IPS-18a (cell line): ENCODE data around the gene CCNA2.

Source experiments
- H3K27ac ChIP-seq: one replicate; pipeline ENCODE4 v1.5.1; 2013; ENCODE audit warnings: low read length
- H3K27me3 ChIP-seq: one replicate; pipeline ENCODE4 v1.6.1; 2013; ENCODE audit warnings: mild to moderate bottlenecking, low read length; ENCODE audit not compliant: control insufficient read depth, insufficient read depth
- H3K36me3 ChIP-seq: one replicate; pipeline ENCODE4 v1.6.1; 2013; ENCODE audit warnings: low read depth, low read length; ENCODE audit not compliant: control insufficient read depth
- H3K4me1 ChIP-seq: one replicate; pipeline ENCODE4 v1.6.1; 2013; ENCODE audit warnings: low read depth, low read length; ENCODE audit not compliant: control insufficient read depth
- H3K4me3 ChIP-seq: one replicate; pipeline ENCODE4 v1.5.1; 2013; ENCODE audit warnings: low read length
- H3K9ac ChIP-seq: one replicate; pipeline ENCODE4 v1.6.1; 2013; ENCODE audit warnings: mild to moderate bottlenecking, low read length, moderate library complexity
- H3K9me3 ChIP-seq: one replicate; pipeline ENCODE4 v1.6.1; 2013; ENCODE audit warnings: low read depth, low read length; ENCODE audit not compliant: control insufficient read depth

CCNA2 gene

DNA sequence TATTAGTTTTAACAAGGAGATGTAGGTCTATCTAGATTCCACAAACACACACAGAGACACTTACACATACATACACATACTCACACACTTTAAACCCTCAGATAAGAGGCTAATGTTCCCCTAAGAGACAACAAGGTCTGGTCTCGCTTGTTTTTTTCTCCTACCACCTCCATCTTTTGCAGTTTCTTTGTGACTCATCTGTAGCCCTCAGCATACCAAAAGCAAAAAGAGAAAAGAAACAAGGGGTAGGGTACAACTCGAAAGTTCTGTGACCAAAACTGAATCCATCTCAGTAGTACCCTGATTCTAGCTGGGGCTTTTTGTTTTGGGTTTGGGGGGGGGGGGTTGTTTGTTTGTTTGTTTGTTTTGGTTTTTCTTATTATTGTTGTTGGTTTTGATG lies 34.8 kb downstream of the CCNA2 start:
- Histone ChIP-seq H3K9me3 (no peaks in the 10 kb centered on the region), H3K9ac (no peak overlapping the region), H3K4me3 (no peak overlapping the region), H3K4me1 (no peaks in the 10 kb centered on the region), H3K36me3 (no peaks in the 10 kb centered on the region), H3K27me3 (no peaks in the 10 kb centered on the region), H3K27ac (no peak overlapping the region)

DNA sequence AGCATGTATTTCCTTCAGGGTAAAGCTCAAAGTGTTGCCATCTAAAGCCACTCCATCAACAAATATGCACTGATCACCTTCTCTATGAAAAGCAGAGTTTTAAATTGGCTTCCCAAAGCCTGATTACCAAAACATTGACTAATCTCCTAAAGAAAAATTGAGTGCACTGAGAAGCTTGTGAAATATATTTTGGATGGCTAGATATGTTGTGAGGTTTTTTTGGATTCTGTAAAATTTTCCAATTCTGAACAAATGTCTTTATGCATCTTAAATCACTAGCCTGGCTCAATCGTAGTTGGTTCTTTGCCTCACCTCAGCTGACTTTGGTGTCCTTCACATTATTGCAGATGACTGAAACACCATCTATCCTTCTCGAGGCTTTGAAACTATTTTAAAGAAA lies 37.5 kb downstream of the CCNA2 start:
- no peaks in the 10 kb centered on the region for H3K9me3 ChIP-seq
- no peaks in the 10 kb centered on the region for H3K27me3 ChIP-seq
- no peak overlapping the region for H3K4me3 ChIP-seq
- H3K4me1 ChIP-seq = no peaks in the 10 kb centered on the region
- H3K36me3 ChIP-seq = no peaks in the 10 kb centered on the region
- no peak overlapping the region for H3K9ac ChIP-seq
- no peak overlapping the region for H3K27ac ChIP-seq

DNA sequence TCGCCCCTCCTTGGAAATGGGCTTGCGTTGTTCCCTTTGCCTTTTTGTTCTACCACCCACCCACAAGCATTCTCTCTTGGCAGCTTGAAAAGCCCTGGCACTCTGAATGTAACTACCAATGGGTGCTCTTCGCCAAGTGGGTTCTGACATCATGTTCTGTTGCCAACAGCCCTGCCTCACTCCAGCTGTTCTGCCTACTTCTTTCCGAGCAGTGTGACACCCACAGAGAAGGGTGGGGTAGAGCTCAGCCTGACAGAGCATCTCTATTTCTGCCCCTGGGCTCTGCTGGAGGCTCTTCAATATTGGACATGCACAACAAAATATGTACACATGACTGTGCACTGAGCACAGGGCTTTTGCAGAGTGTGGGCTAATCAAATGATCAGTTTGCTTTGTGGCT lies 38.2 kb downstream of the CCNA2 start:
- H3K4me3 ChIP-seq = no peak overlapping the region
- no peak overlapping the region for H3K27ac ChIP-seq
- H3K9ac ChIP-seq = no peak overlapping the region
- H3K36me3 ChIP-seq = no peaks in the 10 kb centered on the region
- H3K4me1 ChIP-seq = no peaks in the 10 kb centered on the region
- H3K27me3 ChIP-seq = no peaks in the 10 kb centered on the region
- no peaks in the 10 kb centered on the region for H3K9me3 ChIP-seq

DNA sequence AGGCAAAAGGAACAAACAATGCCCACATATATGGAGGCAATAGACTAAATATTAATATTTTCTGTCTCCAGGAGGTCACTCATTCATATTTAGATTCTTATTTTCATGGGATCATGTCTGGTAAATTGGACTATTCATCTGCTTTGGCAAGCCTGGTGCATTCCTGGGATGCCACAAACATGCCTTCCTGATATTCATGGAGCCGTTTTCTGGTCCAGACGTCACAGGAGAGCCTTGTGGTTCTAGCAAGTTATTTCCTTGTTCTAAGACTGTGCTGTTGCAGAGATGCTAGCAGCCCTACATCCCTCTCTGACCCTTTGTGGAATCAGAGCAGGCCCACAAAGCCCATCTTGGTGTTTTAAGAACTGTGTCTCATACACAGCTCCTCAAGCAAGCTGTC lies 38.7 kb downstream of the CCNA2 start:
- Histone ChIP-seq H3K9ac (no peak overlapping the region), H3K4me1 (no peaks in the 10 kb centered on the region), H3K27me3 (no peaks in the 10 kb centered on the region), H3K36me3 (no peaks in the 10 kb centered on the region), H3K4me3 (no peak overlapping the region), H3K27ac (no peak overlapping the region), H3K9me3 (no peaks in the 10 kb centered on the region)

DNA sequence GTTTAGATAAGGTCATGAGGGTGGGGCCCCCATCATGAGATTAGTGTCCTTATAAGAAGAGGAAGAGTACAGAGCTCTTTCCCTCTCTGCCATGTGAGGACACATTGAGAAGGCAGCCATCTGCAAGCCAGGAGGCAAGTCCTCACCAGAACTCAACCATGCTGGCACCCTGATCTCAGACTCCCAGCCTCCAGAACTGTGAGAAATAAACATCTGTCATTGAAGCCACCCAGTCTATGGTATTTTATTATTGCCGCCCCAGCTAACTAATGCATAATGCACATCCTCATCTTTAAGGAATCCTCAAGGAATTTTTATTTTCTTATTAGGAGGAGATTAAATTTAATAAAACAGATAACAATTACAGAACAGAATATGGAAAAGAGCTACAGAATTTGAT lies 39.3 kb downstream of the CCNA2 start:
- H3K4me3 ChIP-seq = no peak overlapping the region
- no peak overlapping the region for H3K27ac ChIP-seq
- no peaks in the 10 kb centered on the region for H3K9me3 ChIP-seq
- H3K9ac ChIP-seq = no peak overlapping the region
- H3K36me3 ChIP-seq = no peaks in the 10 kb centered on the region
- H3K4me1 ChIP-seq = no peaks in the 10 kb centered on the region
- H3K27me3 ChIP-seq = no peaks in the 10 kb centered on the region

DNA sequence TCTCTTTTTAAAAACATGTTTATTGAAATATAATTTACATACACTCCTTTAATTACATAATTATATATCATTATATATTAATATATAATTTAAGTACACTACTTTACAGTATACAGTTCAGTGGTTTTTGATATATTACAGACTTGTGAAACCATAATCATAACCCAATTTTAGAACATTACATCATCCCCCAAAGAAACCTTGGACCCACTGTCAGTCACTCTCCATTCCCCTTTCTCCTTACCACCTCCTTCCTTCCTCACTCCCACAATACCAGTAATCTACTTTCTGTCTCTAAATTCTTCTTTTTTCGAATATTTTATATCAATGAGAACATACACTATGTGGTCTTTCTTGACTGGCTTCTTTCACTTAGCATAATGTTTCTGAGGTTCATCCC lies 40.5 kb downstream of the CCNA2 start:
- no peaks in the 10 kb centered on the region for H3K36me3 ChIP-seq
- H3K27me3 ChIP-seq = no peaks in the 10 kb centered on the region
- no peaks in the 10 kb centered on the region for H3K9me3 ChIP-seq
- no peak overlapping the region for H3K9ac ChIP-seq
- no peak overlapping the region for H3K4me3 ChIP-seq
- no peak overlapping the region for H3K27ac ChIP-seq
- H3K4me1 ChIP-seq = no peaks in the 10 kb centered on the region

DNA sequence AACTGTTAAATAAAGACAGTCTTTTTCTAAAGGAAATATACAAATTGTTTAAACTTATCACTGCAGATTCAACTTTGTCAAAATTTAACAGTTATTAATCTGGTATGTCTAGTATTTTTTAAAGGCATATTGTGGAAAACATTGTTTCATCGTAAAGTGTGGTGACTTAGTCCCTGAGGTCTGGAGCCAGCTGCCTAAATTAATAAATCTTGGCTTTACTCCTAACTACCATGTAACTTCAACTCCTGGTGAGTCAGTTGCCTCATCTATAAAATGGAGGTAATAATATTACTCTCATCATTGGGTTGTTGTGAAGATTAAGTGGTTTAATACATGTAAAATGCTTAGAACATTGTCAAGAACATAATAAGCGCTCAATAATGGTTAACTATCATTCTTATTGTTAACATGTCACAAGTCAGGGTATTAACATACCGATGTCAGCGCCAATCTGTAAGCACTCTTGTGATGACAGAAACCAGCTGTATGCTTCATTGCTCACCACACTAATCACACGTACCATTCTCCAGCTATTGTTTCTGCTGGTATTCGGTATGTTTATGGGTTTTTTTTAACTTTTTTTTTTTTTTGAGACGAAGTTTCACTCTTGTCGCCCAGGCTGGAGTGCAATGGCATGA lies 44.6 kb downstream of the CCNA2 start:
- no peaks in the 10 kb centered on the region for H3K9me3 ChIP-seq
- H3K27me3 ChIP-seq = no peaks in the 10 kb centered on the region
- H3K36me3 ChIP-seq = no peaks in the 10 kb centered on the region
- H3K4me3 ChIP-seq = no peak overlapping the region
- H3K27ac ChIP-seq = no peak overlapping the region
- H3K4me1 ChIP-seq = peaks cover 7% of the 10 kb centered on the region
- H3K9ac ChIP-seq = no peak overlapping the region

DNA sequence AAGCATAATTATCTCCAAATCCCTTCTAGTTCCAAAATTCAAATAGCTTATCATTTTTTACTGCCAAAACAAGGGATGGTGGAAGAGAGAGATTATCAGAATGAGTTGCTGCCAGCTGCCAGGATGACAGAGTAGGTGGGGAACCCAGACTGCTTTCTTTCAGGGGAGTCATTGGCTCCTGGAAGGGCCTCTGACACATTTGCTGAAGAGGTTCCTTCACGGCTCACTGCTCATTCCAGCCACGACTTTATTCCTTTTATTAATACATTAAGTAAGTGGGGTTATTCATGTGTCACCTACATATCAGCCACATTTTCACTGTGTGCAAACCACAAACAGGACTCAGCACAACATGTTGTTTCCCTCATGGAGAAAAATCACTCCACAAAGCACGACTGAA lies 46.1 kb downstream of the CCNA2 start:
- Histone ChIP-seq H3K4me1 (peaks cover 11% of the 10 kb centered on the region), H3K27me3 (no peaks in the 10 kb centered on the region), H3K27ac (no peak overlapping the region), H3K9ac (no peak overlapping the region), H3K4me3 (no peak overlapping the region), H3K9me3 (no peaks in the 10 kb centered on the region), H3K36me3 (no peaks in the 10 kb centered on the region)

DNA sequence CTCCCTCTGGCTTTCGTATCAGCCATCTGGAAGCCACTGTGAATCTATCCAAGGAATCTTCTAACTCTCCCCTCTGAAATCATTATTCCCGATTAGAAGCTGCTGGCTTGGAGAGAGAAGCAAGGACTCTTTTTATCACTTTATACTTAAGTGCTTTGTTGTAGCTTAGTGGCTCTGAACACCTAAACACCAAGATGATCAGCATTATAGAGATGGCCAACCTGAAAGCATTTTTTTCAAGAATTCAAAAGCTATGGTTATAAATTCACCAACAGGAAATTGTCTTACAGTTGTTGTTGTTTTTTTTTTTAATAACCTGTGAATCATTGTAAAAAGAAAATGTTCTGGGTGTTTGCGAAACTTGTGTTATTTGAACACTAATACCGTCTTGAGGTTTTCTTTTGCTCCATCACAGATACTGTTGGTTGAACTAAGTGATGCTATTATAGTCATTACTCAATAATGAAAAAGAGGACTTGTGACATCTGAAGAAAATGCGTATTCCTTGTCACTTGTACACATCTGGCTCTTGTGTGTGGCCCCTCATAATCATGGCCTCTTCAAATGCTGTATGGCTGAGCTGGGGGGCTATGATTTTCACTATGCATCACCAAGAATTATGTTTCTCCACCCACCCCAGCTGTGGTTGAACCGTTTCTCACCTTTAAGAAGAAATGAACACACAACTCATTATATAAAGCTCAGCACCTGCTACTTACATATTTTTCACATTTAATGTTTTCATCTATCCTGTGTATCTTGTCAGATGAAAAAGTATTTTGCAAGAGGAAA lies 46.9 kb downstream of the CCNA2 start:
- Histone ChIP-seq H3K9me3 (no peaks in the 10 kb centered on the region), H3K27ac (no peak overlapping the region), H3K4me1 (peaks cover 11% of the 10 kb centered on the region), H3K27me3 (no peaks in the 10 kb centered on the region), H3K4me3 (no peak overlapping the region), H3K9ac (no peak overlapping the region), H3K36me3 (no peaks in the 10 kb centered on the region)

DNA sequence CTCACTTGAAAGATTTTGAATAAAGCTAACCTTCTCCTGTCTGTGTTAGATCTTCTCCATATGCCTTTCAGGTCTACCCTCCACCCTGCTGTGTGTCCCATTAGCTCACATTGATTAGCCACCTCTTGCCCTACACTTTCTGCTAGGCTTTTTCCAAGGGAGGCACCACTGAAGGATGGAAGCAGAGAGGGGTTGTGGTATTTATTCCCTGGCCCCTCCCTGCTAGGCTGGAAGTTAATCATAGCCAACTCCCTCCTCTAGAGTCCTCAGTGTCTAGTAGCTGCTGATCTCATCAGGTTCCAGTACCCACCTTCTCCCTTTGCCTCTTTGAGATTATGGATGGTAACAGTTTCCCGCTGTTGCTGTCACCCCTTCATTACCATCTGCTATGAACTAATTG lies 49.8 kb downstream of the CCNA2 start:
- Histone ChIP-seq H3K9ac (no peak overlapping the region), H3K4me1 (peaks cover 11% of the 10 kb centered on the region), H3K9me3 (no peaks in the 10 kb centered on the region), H3K27me3 (no peaks in the 10 kb centered on the region), H3K4me3 (no peak overlapping the region), H3K27ac (no peak overlapping the region), H3K36me3 (no peaks in the 10 kb centered on the region)

DNA sequence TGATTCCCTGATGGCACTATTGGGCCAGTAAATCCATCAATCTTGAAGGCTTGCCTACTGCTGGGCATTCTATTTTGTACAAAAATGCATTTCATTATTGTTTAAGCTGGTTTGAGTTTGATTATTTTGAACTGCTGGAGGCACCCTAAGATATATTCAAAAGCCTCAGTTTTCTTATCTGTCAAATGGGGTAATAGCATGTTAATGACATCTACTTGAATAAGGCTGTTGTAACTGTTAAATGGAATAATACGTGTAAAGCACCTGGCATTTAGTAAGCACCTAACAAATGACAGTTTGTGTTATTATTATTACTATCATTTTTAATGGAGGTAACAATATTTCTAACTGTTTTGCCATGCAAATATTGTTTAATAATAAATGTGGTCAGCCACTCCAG lies 51.8 kb downstream of the CCNA2 start:
- no peak overlapping the region for H3K9ac ChIP-seq

DNA sequence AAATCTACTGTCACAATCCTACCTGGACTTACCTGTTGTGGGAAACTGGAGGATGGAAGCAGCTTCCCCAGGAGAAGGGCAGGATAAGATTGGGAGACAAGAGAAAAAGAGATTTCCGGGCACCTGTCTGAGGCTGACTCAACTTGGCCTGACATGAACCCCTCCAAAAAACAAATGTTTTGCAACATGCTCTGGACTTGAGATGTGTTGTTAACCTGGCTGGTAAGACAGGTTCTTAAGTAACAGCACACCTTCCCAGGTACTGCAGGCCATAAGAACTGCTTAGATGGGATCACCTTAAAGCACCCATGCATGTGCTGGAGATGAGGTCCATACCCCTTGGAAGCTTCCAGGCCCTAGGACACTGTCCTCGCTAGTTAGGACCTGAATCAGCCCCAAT lies 54.3 kb downstream of the CCNA2 start:
- peaks cover 39% of the 10 kb centered on the region for H3K27me3 ChIP-seq
- H3K9me3 ChIP-seq = no peaks in the 10 kb centered on the region
- no peak overlapping the region for H3K9ac ChIP-seq
- no peaks in the 10 kb centered on the region for H3K36me3 ChIP-seq
- H3K4me3 ChIP-seq = no peak overlapping the region
- H3K4me1 ChIP-seq = peaks cover 17% of the 10 kb centered on the region
- H3K27ac ChIP-seq = no peak overlapping the region

More for the DNA sequence above, 51.8 kb downstream of the CCNA2 start:
- H3K27ac ChIP-seq = no peak overlapping the region
- H3K9me3 ChIP-seq = no peaks in the 10 kb centered on the region
- peaks cover 8% of the 10 kb centered on the region for H3K4me1 ChIP-seq
- H3K36me3 ChIP-seq = no peaks in the 10 kb centered on the region
- no peak overlapping the region for H3K4me3 ChIP-seq
- H3K27me3 ChIP-seq = peaks cover 14% of the 10 kb centered on the region
